ENCODE measurements around the gene BCORL1. TPM values are rescaled to one million over a fixed set of nuclear protein-coding genes. Genes with fewer than 3 reads are reported as not detected.
A peak's percentile ranks its signal among the peaks of the same experiment; 100 is the strongest.

Gene BCORL1
- total RNA-seq, 1 donor from 2014 or later, result 34.0 TPM

GRCh38 chrX:130014770-130015169 is 32.3 kb downstream of the BCORL1 start:
- Mint-ChIP-seq H3K27ac (ENCODE audit: unreplicated experiment) (no peak overlapping the region), H3K27me3 (ENCODE audit: unreplicated experiment) (peaks cover 4% of the 10 kb centered on the region), H3K4me3 (ENCODE audit: unreplicated experiment) (no peak overlapping the region), H3K4me1 (ENCODE audit: unreplicated experiment) (peaks cover 29% of the 10 kb centered on the region), H3K36me3 (ENCODE audit: low read depth, unreplicated experiment) (peaks cover 22% of the 10 kb centered on the region), H3K9me3 (ENCODE audit: unreplicated experiment) (no peaks in the 10 kb centered on the region)
- DNase-seq (ENCODE audit: low spot score), result no peak
- TF ChIP-seq CTCF (IDR thresholded peaks at IDR 0.05; ENCODE audit: unreplicated experiment), result no peak

GRCh38 chrX:130015181-130015580 is 32.7 kb downstream of the BCORL1 start:
- Mint-ChIP-seq H3K27ac (ENCODE audit: unreplicated experiment) (no peak overlapping the region), H3K36me3 (ENCODE audit: low read depth, unreplicated experiment) (peaks cover 22% of the 10 kb centered on the region), H3K9me3 (ENCODE audit: unreplicated experiment) (no peaks in the 10 kb centered on the region), H3K4me3 (ENCODE audit: unreplicated experiment) (no peak overlapping the region), H3K27me3 (ENCODE audit: unreplicated experiment) (peaks cover 4% of the 10 kb centered on the region), H3K4me1 (ENCODE audit: unreplicated experiment) (peaks cover 30% of the 10 kb centered on the region)
- TF ChIP-seq CTCF (IDR thresholded peaks at IDR 0.05; ENCODE audit: unreplicated experiment), result no peak
- DNase-seq (ENCODE audit: low spot score), result no peak

- Mint-ChIP-seq H3K4me1 (ENCODE audit: unreplicated experiment) (peaks cover 32% of the 10 kb centered on the region), H3K4me3 (ENCODE audit: unreplicated experiment) (no peak overlapping the region), H3K27ac (ENCODE audit: unreplicated experiment) (no peak overlapping the region), H3K36me3 (ENCODE audit: low read depth, unreplicated experiment) (peaks cover 22% of the 10 kb centered on the region), H3K9me3 (ENCODE audit: unreplicated experiment) (no peaks in the 10 kb centered on the region), H3K27me3 (ENCODE audit: unreplicated experiment) (peaks cover 4% of the 10 kb centered on the region)
- TF ChIP-seq CTCF (IDR thresholded peaks at IDR 0.05; ENCODE audit: unreplicated experiment), result no peak
- no peak for DNase-seq (ENCODE audit: low spot score)
Measured at GRCh38 chrX:130018143-130018542, 35.7 kb downstream of the BCORL1 start.

GRCh38 chrX:130020661-130021324 is 38.4 kb downstream of the BCORL1 start:
- Mint-ChIP-seq H3K4me1 (ENCODE audit: unreplicated experiment) (peaks cover 40% of the 10 kb centered on the region), H3K4me3 (ENCODE audit: unreplicated experiment) (no peak overlapping the region), H3K27me3 (ENCODE audit: unreplicated experiment) (peaks cover 2% of the 10 kb centered on the region), H3K27ac (ENCODE audit: unreplicated experiment) (peak overlapping the region; percentile 61), H3K36me3 (ENCODE audit: low read depth, unreplicated experiment) (peaks cover 18% of the 10 kb centered on the region), H3K9me3 (ENCODE audit: unreplicated experiment) (no peaks in the 10 kb centered on the region)
- no peak for TF ChIP-seq CTCF (IDR thresholded peaks at IDR 0.05; ENCODE audit: unreplicated experiment)
- peak; percentile 11 for DNase-seq (ENCODE audit: low spot score)

GRCh38 chrX:130024127-130024526 is 41.7 kb downstream of the BCORL1 start:
- Mint-ChIP-seq H3K27me3 (ENCODE audit: unreplicated experiment) (no peaks in the 10 kb centered on the region), H3K9me3 (ENCODE audit: unreplicated experiment) (no peaks in the 10 kb centered on the region), H3K4me1 (ENCODE audit: unreplicated experiment) (peaks cover 22% of the 10 kb centered on the region), H3K27ac (ENCODE audit: unreplicated experiment) (peak overlapping the region; percentile 42), H3K4me3 (ENCODE audit: unreplicated experiment) (peak overlapping the region; percentile 14), H3K36me3 (ENCODE audit: low read depth, unreplicated experiment) (peaks cover 16% of the 10 kb centered on the region)
- DNase-seq (ENCODE audit: low spot score), result peak; percentile 53
- TF ChIP-seq CTCF (IDR thresholded peaks at IDR 0.05; ENCODE audit: unreplicated experiment), result no peak

All from endothelial cell (in vitro differentiated cells).